ENCODE measurements around the gene PTPRS.
"Not testable (repeated sequence)": the region's sequence is repeated elsewhere in the genome, so short reads cannot be mapped to it uniquely, and the experiment has no call there.

The PTPRS gene

DNA sequence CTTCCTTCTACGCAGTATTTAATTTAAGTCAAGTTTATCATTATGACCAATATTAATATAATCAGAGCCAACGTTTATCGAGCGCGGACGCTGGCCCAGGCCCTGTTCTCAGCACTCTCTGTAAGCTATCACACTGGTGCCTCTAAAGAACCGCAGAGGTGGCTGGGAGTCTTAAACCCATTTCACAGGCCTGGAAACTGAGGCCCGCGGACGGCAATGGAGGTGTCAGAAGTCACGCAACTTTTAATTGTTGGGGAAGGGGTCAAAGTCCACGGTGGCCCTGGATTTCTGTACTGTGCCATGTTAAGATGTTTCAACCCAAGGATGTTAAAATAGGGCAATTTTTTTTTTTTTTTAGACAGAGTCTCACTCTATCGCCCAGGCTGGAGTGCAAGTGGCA is 8.8 kb downstream of the PTPRS start:
- DNase-seq = no peak

DNA sequence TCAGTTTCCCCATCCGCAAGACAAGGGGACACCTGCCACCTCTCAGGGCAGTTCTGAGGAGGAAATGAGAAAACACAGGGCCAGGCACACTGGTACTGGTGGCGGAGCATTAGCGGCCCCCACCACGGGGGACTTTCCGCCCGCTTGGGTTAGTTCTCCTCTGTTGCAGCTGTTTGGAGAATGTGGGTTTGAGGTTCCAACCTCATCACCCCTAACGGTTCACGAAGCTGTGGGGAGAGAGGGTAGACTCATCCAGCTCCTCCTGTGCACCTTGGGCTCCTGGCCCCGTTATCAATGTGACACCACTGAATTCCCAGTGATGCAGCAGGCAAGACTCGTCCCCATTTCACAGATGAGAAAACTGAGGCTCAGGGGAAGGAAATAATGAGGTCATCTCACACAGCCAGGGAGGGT is 10.3 kb downstream of the PTPRS start:
- no peak for DNase-seq

DNA sequence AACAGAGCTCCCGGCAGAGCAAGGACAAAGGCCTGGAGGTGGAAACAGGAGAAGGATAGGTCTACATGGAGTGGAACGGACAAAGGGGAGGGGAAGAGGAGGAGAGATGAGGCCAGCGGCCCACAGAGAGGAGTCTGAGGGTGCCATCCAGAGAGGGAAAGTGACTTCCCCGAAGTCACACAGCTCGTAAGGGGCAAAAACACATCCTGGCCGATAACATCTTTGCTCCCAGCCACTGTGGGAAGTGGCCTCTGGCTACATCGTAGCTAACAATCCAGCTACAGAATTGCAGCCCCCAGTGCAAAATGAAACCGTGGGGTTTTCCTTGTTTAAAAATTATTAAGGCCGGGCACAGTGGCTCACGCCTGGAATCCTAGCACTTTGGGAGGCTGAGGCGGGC is 11.5 kb downstream of the PTPRS start:
- no peak for DNase-seq

- not testable (repeated sequence) for DNase-seq
These were observed 12.2 kb downstream of the PTPRS start for GRCh38 chr19:5328407-5328806.

- DNase-seq = no peak
These were observed 13.5 kb downstream of the PTPRS start for GRCh38 chr19:5326986-5327623.

- no peak for DNase-seq
These were observed 14.1 kb downstream of the PTPRS start for GRCh38 chr19:5326545-5326944.

DNA sequence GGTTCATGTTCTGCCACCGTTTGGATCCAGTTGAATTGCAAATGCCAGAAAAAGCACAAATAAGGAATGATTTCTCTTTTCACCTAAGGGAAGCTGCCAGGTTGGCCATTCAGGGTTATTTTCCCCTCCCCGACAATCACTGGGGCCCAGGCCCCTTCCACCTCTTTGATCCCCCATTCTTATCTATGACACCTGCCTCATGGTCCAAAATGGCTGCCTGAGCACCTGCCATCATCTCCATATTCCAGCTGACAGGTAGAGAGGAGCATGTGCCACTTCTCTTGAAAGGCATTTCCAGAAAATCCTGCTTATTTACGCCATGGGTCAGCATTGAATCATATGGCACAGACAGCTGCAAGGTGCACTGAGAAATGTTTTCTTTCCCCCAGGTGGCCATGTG is 15.7 kb downstream of the PTPRS start:
- no peak for DNase-seq

GRCh38 chr19:5323475-5323811 is 17.2 kb downstream of the PTPRS start:
- no peak for DNase-seq

GRCh38 chr19:5321851-5322681 is 18.5 kb downstream of the PTPRS start:
- peak in 1 of 2 experiments; percentile 16 for DNase-seq

DNA sequence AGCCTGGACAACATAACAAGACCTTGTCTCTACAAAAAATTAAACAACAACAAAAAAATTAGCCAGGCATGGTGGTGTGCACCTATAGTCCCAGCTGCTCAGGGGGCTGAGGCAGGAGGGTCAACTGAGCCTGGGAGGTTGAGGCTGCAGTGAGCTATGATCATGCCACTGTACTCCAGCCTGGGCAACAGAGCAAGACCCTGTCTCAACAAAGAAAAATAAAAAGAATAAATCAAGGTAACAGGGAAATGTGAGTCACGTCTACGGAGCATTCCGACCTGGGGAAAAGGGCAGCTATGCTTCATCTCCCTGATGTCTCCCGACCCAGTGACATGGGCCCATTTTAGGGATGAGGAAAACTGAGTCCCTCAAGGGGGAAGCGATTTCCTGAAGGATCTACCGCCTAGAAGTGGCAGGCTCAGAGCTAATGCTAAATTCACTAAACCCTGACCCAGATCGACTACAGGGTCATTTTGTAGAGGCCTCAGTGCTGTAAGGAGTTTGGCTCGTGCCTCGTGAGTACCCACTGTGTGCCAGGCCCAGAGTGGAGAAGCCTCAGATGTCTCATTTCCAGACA is 19.5 kb downstream of the PTPRS start:
- no peak for DNase-seq

DNA sequence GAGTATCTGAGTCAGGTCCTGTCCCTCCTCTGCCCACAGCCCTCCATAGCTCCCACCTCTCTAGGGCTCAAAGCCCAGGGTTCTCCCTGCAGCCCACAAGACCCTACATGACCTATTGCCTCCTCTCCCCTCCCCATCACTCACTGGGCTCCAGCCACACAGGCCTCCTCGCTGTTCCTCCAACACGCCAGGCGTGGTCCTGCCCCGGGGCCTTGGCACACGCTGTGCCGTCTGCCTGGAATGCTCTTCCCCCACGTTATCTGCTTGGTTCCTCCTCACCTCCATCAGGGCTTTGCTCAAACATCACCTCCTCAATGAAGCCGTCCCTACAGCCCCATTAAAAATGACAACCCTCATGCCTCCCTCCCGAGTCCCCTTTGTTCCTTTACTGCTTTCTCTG is 21.1 kb downstream of the PTPRS start:
- DNase-seq = no peak

DNA sequence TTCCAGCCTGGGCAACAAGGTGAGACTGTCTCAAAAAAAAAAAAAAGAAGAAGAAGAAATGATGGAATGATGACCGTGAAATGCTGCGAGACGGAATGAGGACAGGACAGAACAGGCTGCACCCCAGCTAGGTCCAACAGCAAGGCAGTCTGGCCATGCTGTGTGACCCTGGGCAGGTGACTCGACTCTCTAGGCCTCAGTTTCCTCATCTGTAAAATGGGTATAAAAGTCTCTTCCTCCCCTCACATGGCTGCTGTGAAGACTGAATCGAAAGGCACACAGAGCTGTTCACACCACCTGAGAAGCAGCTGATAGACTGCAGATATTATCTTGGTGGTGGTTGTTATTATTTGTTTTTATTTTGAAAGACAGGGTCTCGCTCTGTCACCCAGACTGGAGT is 22.3 kb downstream of the PTPRS start:
- no peak for DNase-seq

- DNase-seq = no peak
These were observed 23.3 kb downstream of the PTPRS start for GRCh38 chr19:5317321-5317720.

DNA sequence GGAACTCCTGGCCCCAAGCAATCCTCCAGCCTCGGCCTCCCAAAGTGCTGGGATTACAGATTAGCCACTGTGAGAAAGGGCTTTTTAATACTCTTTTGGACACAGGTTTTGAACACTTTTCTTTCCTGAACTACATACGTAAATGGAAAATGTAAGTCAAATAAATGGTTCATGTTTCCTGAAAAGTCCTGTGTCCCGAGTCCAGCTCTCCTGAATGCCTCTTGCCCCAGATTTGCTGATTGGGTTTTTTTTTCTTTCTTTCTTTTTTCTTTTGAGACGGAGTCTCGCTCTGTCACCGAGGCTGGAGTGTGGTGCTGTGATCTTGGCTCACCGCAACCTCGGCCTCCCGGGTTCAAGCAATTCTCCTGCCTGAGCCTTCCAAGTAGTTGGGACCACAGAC is 24.5 kb downstream of the PTPRS start:
- no peak for DNase-seq

GRCh38 chr19:5314907-5315298 is 25.7 kb downstream of the PTPRS start:
- no peak for DNase-seq

DNA sequence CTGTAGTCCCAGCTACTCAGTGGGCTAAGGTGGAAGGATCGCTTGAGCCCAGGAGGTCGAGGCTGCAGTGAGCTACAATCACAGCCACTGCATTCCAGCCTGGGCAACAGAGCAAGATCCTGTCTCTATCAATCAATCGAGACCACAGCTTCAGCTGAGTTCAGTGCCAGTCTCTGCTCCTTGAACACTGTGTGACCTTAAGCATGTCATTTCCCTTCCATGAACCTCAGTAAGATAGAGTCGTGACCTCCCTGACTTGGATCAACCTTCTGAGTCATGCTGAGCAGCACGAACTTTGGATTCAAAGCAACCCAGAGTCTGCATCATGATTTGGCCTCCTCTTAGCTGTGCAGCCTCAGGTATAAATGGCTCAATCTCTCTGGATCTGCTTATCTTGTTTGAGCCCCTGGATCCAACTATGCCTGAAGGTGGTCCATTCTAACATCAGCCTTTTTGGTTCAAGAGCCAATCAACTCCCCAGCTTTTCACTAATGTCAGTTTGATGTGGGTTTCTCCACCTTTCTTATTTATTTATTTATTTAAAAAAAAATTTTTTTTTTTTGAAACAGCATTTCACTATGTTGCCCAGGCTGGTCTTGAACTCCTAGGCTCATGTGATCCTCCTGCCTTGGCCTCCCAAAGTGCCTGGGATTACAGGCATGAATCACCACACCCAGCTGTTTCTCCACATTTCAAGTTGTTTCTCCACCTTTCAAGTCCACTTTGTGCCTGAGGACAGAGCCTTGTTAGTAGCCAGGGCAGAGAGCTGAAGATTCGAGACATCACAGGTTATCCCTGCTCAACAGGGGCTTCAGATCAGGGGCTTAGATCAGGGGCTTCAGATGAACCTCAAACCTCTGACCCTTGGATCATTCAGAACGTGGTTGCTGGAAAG is 26.4 kb downstream of the PTPRS start:
- DNase-seq = no peak

- DNase-seq = no peak
These were observed 27.3 kb downstream of the PTPRS start for GRCh38 chr19:5313307-5313706.

DNA sequence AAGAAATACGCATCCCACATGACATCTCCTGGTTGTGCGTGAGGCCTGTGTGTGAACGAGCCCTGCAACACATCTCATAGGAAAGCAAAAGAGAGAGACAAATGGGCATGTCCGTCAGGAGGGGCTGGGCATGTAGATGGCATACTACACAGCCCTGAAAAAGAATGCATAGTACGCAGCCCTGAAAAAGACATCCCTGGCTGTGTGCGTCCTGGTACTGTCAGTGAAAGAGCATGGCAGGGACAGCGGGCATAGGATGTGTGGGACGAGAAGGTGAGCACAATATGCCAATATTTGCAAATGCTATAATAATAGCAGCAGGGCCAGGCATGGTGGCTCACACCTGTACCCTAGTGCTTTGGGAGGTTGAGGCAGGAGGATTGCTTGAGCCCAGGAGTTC is 28.6 kb downstream of the PTPRS start:
- DNase-seq = no peak

DNA sequence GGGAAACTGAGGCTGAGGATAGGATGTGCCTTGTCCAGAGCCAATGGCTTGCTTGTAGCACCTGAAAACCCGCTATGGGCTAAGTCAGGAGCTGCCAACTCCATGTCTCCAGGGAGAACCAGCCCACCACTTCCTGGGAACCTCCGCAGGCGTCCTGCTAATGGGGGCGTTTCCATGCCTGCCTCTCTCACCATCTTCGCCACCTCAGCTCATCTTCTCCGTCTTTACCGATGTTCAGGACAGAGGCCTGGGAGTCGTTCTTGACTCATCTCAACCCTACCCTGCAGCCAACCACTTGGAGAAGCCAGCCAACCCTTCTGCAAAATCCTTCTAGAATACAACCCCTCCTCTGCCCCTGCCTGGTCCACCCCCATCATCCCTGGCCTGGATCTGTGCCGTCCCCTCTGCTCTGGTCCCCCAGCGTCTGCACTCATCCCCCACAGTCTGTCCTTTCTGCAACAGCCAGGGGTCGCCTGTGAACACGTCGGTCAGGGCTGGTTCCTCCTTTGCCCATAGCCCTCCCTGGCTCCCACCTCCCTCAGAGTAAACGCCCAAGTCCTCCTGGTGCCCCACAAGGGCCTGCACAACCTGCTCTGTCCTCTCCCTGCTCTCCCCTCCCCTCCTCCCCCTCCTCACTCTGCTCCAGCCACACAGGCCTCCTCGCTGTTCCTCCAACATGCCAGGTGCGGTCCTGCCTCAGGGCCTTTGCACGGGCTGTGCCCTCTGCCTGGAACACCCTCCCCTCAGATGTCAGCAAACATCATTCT is 31.0 kb downstream of the PTPRS start:
- no peak for DNase-seq

DNA sequence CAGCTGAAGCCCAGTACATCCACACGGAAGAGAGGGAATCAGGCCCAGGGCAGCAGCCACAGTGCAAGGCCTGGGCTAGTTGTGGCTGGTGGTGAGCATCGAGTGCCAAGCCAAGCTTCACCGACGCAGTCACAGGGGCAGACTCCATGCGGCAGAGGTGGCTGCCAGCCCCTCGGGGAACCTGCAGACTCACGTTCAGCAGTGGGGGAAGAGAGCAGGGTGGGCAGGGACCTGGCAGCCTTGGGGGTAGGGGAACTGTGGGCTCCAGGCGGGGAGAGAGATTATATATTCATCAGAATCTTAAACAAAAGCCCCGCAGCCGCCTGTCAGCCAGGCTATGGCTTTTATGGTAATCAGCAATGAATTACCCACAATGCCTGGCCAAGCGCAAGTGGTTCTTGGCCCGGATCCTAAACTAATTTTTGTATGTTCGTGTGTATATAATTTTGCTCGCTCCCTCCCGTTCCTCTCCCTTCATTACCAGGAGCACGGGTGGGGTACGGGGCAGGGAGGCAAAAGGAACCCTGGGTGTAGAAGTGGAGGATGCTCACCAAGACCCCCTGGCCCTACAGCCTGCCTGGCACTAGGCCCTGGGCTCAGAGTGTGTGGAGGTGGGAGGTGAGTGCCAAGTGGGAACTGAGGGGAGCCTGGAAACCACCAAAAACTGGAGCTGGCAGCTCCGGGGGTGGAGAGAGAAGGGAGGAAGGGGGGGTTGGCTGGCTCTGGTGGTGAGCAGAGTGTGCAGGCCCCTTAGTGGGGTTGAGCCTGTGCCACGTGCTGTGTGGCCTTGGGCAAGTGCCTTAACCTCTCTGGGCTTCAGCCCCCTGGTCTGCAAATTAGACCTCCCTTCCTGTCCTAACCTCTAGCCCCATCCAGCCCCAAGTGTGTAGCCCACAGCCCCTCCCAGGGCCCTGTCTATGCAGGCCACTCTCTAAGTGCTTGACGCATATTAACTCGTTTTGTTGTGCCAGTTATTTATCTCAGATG is 31.9 kb downstream of the PTPRS start:
- DNase-seq = no peak

DNA sequence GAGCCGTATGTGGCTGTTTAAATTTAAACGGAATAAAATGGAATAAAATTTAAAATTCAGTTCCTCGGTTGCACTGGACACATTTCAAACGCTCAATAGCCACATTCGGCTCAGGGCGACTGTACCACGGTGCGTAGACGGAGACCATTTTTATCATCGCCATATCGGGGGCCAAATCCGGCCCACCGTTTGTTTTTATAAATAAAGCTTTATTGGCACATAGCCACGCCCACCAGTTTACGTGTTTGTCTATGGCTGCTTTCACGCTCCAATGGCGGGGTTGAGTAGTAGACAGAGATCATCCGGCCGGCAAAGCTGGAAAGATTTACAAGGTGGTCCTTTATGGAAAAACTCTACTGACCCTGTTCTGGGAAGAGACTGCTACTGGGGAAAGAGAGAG is 33.0 kb downstream of the PTPRS start:
- DNase-seq = no peak

Data from NCI-H524 (cell line).